GM12891 (cell line): ENCODE results near the gene RAP1GDS1.

Source experiments
- PAX5 ChIP-seq: IDR thresholded peaks from 2 replicates; pipeline ENCODE4 v1.6.1; 2011; ENCODE audit warnings: low read length, moderate library complexity, mild to moderate bottlenecking; ENCODE audit not compliant: insufficient read depth, severe bottlenecking
- POLR2A ChIP-seq: IDR thresholded peaks from 2 replicates; pipeline ENCODE4 v1.6.1; 2011; ENCODE audit warnings: low read depth, low read length, control low read depth
- POLR2AphosphoS5 ChIP-seq: IDR thresholded peaks from 2 replicates; pipeline ENCODE4 v1.6.1; 2011; ENCODE audit warnings: low read depth, low read length, control low read depth
- TAF1 ChIP-seq: IDR thresholded peaks from 2 replicates; pipeline ENCODE4 v1.6.1; 2011; ENCODE audit warnings: low read depth, low read length, control low read depth

DNA sequence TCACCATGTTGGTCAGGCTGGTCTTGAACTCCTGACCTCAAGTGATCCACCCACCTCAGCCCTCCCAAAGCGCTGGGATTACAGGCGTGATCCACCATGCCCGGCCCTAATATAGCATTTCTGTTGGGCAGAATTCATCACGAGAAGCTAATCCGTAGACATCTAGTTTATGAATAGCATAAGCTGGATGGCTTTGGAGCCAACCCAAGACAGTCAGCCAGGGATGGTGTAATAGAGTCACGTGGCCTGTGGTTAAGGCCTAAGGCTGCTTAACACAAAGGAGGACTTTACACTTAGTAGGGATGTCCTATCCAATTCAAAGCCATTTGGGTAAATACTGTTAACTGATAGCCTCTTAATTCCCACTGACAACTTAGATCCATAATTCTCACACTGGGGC lies 173.6 kb downstream of the RAP1GDS1 start:
- TF ChIP-seq POLR2A (no peak), PAX5 (no peak), POLR2AphosphoS5 (no peak), TAF1 (no peak)
